ENCODE measurements around the gene SYNE4.
A peak's percentile ranks its signal among the peaks of the same experiment; 100 is the strongest.

Gene SYNE4

GRCh38 chr19:36025541-36025940 is 16.9 kb upstream of the SYNE4 start:
- DNase-seq: no peak

- DNase-seq: no peak
Measured at GRCh38 chr19:36023432-36023831, 14.8 kb upstream of the SYNE4 start.

- DNase-seq: no peak
Measured at GRCh38 chr19:36019061-36019670, 10.6 kb upstream of the SYNE4 start.

GRCh38 chr19:36014012-36014924 is 5.7 kb upstream of the SYNE4 start, which contains the start of gene ALKBH6:
Gene ALKBH6 (minus strand): TSS chr19:36014213. CDS start chr19:36013397, 816 bp downstream.
- DNase-seq: peak; percentile 99

GRCh38 chr19:36013280-36014011 is 4.8 kb upstream of the SYNE4 start:
- no peak for DNase-seq

- DNase-seq: no peak
Measured at GRCh38 chr19:36010402-36010801, 1.8 kb upstream of the SYNE4 start.

- no peak for DNase-seq
Measured at GRCh38 chr19:36009633-36010379, 1.2 kb upstream of the SYNE4 start.

GRCh38 chr19:36009220-36009619 is 607 bp upstream of the SYNE4 start:
- DNase-seq: no peak

- no peak for DNase-seq
Measured at GRCh38 chr19:36006955-36007354, 1.7 kb downstream of the SYNE4 start.

- DNase-seq: no peak
Measured at GRCh38 chr19:36003284-36003683, 5.3 kb downstream of the SYNE4 start.

GRCh38 chr19:36001605-36002004 is 7.0 kb downstream of the SYNE4 start:
- no peak for DNase-seq

- no peak for DNase-seq
Measured at GRCh38 chr19:35996777-35997176, 11.8 kb downstream of the SYNE4 start.

- peak; percentile 90 for DNase-seq
Measured at GRCh38 chr19:35995048-35995993, 13.3 kb downstream of the SYNE4 start, which contains the start of gene SDHAF1. Gene SDHAF1 (plus strand): TSS chr19:35995188. CDS start chr19:35995275, 87 bp downstream.

- no peak for DNase-seq
Measured at GRCh38 chr19:35993923-35994598, 14.6 kb downstream of the SYNE4 start.

GRCh38 chr19:35992907-35993765 is 15.5 kb downstream of the SYNE4 start:
- DNase-seq: no peak

GRCh38 chr19:35991731-35992450 is 16.7 kb downstream of the SYNE4 start:
- no peak for DNase-seq

- DNase-seq: no peak
Measured at GRCh38 chr19:35990771-35991730, 17.6 kb downstream of the SYNE4 start.

GRCh38 chr19:35990156-35990555 is 18.5 kb downstream of the SYNE4 start:
- DNase-seq: no peak
